HG03571 (cell line): ENCODE data around the gene GPC6.

ENCODE experiments used
- ATAC-seq: cut with Tn5 transposase; IDR thresholded peaks from one replicate; pipeline ENCODE4 v1.9.1; 2021; ENCODE audit not compliant: unreplicated experiment

GPC6 gene

DNA sequence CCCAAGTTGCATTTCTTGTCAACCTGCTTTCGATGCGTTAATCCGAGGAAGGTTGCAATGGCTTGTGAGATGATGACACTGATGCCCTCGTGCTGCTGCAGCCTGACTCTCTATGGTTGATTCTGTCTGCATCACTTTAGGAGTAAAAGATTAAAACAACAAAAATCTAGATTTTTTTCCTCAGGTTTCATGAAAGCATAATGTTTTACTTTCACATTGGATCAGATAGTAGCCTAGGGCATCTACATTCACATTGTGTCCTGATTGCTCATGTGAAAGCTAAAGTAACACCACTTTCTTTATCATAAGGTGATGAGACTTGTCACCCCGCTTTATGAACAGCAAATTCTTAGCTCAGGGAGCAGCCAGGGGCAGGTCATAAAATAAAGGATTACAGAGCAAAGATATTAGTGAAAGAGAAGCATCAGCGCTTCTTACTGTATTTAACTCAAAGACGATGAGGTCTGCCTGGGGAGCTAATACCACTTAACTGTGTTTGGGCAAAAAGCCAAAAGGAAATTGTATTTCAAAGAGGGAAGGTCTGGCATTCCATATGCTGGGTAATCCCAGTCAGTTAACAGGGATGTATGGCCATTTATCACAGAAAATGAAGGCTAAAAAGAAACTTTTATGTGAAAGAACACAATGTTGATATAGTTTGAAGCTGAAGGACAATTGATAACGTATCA, 270.5 kb downstream of the GPC6 start:
- ATAC-seq, result no peak

DNA sequence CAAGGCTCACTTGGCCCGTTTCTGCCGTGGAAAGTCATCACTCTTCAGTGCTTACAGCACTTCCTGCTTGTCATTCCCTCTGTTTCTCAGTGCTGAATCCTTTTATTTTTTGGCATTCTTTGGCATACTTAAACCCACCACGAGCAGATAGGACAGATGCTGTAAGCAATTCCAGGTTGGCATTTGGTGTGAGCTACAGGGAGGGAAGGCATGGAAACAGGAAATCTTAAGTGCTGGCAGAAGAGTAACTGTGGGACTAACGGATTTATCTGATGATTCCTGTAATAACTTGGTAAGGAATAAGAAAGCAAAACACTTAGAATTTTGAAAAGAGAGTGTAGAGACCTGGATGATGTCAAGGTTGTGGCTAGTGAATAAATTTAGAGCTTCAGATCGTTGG, 273.4 kb downstream of the GPC6 start:
- ATAC-seq, result no peak

DNA sequence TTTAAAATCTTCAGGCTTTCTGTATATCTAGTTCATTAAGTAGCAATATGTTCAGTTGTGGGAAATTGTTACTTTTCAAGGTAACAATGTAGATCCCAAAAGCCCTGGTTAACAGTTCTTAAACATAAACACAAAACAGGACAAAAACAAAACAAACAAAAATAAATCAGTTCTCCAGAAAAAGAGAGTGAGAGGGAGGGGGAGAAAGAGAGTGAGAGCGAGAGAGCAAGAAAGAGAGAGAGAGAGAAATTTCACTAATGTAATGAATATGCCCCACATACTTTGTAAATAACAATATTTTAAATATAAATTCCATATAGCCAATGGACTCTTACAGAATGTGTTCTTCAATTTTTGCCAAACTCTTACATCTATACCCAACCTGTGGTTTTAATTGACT, 275.5 kb downstream of the GPC6 start:
- ATAC-seq, result no peak

DNA sequence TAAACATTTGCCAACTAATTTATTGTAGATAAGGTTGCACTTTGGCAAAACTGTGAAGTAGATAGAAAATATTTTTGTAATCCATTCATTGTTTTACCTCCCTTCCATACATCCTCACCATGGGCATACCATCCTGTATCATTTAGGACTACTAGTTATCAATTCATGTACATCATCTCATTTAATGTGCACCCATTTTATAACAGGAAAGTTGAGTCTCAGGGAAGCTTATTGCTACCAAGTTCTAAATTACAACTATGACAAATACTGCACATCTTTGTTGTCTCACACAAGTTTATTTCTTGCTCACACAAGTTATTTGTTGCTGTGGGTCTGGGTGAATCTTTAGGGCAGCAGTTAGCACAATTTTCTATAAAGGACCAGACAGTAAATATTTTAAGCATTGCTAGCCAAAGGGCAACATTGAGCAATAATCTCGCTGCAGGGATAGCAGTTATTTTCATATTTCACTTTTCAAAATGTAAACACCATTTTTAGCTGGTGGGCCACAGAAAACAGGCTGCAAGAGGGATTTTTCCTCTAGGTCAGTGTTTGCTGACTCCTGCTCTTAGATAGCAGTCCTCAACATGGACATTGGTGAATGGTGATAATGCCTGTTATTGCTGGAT, 276.5 kb downstream of the GPC6 start:
- no peak for ATAC-seq

- no peak for ATAC-seq
Observed at GRCh38 chr13:93505104-93505952, 278.7 kb downstream of the GPC6 start.

- no peak for ATAC-seq
Observed at GRCh38 chr13:93511011-93511410, 284.4 kb downstream of the GPC6 start.

DNA sequence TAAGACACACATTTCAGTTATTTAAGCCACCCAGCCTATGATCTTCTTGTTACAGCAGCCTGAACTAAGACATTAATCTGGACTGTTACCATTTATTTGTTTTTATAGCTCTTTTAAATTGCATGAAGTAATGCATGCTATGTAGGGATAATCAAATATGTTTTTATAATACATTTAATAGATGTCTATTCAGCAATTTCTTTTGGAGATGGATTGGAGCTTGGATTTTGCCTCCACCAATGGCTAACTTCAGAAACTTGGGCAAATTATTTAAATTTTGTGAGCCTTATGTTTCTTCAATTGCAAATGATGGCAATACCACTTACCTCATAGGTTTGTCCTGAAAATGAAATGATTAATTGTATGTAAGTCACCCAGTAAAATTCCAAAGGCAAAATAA, 288.7 kb downstream of the GPC6 start:
- no peak for ATAC-seq

DNA sequence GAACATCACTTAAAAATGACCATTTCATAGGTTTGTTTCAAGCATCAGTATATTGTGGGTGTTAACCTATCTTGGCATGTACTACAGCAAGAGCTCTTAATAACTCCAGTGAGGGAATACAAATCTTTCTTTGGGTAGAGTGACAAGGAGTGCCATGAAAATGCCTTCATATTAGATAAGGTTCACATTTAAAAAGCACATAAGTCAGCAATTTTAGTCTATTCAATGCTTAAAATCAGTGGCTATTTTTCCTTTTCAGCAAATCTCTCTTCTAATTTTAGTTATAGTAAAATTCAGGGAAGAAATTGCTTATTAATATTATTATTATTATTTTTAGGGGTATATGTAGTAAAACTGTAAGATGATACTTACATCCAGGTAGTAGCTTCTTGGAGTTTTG, 291.1 kb downstream of the GPC6 start:
- ATAC-seq, result no peak

DNA sequence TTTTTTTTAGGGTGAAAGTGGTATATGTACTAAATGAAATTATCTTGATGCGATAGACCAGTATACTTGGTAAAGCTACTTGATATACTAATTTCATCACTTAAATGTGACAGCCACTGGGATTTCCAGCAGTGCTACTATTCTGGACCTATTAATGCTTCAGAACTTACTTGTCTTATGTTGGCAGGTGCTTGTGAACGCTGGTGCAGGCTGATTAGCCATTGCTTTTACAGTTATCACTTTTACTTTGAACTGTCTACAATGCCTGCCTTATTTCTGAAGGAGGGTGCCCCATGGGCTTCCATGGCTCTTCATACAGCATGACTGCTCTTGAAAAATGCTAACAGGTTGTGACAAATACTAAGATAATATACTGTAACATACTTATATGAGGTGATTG, 294.7 kb downstream of the GPC6 start:
- ATAC-seq, result no peak

GRCh38 chr13:93522501-93522900, 295.9 kb downstream of the GPC6 start:
- no peak for ATAC-seq

GRCh38 chr13:93525087-93525486, 298.5 kb downstream of the GPC6 start:
- no peak for ATAC-seq

- ATAC-seq, result no peak
Observed at GRCh38 chr13:93527748-93528297, 301.2 kb downstream of the GPC6 start.

DNA sequence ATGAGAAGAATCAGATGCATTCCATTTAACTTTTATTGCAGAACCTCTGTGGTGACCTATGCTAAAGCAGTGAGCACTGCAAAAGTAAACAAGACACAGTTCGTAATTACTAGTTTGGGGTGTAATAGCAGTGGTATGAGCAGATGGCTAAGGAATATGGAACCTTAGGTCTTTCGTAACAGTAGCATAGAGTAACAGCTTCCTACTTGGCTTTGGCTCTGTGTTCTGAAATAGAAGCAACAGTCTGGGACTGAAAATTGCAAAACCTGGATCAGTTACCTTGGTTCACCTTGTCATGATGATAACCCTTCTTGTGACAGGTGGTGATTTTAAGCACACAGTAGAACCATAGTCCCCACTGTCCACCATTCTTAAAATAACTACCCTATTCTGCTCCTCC, 303.4 kb downstream of the GPC6 start:
- ATAC-seq, result no peak

DNA sequence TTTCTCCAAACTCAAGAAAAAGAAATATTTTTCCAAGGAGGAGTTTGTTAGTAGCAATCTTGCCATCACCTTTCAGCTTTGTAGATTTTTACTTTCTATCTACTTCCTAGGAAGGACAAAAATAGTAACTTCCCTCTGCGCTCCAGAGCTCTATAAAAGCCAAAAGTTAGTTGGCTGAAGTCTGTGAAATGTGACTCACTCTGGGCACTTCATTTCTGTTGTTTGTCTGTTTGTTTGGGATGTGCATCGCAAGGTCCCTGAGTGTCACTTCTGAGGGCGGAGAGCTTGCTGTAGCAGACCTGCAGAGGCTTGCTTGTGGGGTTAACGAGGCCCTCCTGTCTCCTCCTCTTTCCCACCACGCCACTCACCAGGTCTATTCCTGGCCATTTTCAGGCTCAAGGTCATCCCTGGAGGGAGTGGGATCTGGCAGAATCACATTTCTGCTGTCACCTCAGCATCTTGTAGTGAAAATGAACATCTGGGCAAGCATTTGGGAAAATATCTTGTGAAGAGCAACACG, 307.6 kb downstream of the GPC6 start:
- ATAC-seq, result no peak

- no peak for ATAC-seq
Observed at GRCh38 chr13:93535251-93535650, 308.6 kb downstream of the GPC6 start.

GRCh38 chr13:93539914-93540313, 313.3 kb downstream of the GPC6 start:
- no peak for ATAC-seq

- ATAC-seq, result no peak
Observed at GRCh38 chr13:93547886-93548285, 321.3 kb downstream of the GPC6 start.

GRCh38 chr13:93549326-93550005, 322.9 kb downstream of the GPC6 start:
- ATAC-seq, result no peak

DNA sequence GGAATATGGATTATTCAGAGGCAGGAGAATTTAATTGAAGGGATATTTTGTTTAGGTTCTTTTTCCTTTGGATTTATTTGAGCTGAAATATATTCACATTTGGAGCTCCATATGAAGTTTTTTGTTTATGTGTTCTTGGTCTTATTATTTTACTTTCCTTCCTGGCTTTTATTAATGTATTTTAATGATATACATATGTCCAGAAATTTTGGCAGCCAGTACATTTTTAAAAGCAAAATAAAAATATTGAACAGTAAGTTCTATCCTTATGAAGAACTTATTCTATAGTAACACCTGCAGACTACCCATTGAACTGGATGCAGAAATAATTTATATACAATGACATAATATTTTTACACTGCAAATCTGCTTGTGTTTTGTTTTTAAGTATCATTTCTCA, 323.6 kb downstream of the GPC6 start:
- no peak for ATAC-seq

DNA sequence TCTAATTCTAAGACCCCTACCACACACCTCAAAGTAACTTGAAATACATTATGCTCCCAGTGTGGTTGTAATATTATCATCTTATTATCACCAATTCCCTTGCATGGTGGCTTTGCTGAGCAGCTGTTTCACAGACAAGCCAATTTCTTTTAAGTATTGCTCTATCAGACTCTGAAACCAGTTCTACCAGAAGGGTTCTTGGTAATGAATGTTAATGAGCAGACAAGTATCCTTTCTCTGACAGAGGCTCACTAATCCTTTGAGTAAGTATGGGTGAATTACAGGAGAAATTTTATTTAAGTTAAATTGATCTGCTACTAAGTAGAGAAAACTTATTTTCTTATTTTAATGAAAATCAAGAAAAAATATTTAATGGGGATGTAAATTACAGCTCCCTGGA, 326.0 kb downstream of the GPC6 start:
- no peak for ATAC-seq

DNA sequence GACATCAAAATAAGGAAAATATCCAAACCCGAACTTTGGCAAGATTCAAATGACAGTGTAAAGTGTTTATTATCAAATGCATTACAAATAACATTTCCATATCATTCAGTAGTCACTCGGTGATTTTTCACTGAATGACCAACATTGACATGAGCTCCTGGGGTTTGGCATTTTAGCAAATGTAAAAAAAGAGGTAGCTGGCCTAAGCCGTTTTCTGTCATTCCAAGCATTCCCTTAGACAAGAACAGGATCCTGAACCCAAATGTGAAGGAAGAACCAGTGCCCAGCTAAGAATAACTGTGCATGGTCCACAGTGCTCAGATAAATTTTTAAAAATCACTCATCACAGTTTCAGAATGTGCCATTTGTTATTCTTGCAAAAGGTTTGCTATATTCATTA, 327.9 kb downstream of the GPC6 start:
- ATAC-seq, result no peak
